Measurements from ENCODE around the gene NUP205. TPM values are rescaled to one million over a fixed set of nuclear protein-coding genes. Genes with fewer than 3 reads are reported as not detected.

NUP205 gene
- total and polyA plus RNA-seq, 10 donors, result 29.8 to 55.5 (median 44.8) TPM

DNA sequence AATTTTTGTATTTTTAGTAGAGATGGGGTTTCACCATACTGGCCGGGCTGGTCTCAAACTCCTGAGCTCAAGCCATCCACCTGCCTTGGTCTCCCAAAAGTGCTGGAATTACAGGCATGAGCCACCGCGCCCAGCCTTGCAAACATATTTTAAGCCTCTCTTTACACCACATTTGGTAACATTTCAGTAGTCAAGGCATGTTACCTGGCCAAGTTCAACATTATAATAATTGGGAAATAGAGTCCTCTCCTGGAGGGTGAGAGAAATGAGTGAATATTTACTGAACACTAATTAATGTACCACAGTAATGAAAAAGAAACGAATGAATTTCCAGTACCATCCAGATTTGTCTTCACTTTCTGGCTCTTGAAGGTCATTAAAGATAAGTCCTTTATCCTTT, 37.8 kb upstream of the NUP205 start:
- H3K36me3 ChIP-seq, result no peaks in the 10 kb centered on the region
- H3K27ac ChIP-seq, result no peak overlapping the region
- WGBS, 5 donors, result 86 to 92% (median 89%) methylated on average over 4 of the region's 4 CpGs
- TF ChIP-seq, protein P1, sequence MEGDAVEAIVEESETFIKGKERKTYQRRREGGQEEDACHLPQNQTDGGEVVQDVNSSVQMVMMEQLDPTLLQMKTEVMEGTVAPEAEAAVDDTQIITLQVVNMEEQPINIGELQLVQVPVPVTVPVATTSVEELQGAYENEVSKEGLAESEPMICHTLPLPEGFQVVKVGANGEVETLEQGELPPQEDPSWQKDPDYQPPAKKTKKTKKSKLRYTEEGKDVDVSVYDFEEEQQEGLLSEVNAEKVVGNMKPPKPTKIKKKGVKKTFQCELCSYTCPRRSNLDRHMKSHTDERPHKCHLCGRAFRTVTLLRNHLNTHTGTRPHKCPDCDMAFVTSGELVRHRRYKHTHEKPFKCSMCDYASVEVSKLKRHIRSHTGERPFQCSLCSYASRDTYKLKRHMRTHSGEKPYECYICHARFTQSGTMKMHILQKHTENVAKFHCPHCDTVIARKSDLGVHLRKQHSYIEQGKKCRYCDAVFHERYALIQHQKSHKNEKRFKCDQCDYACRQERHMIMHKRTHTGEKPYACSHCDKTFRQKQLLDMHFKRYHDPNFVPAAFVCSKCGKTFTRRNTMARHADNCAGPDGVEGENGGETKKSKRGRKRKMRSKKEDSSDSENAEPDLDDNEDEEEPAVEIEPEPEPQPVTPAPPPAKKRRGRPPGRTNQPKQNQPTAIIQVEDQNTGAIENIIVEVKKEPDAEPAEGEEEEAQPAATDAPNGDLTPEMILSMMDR (IDR thresholded peaks at IDR 0.05 in 8 of 11, conservative IDR thresholded peaks at IDR 0.05 in 3 of 11), result no peak
- TF ChIP-seq POLR2A (IDR thresholded peaks at IDR 0.05) (no peak), POLR2AphosphoS5 (IDR thresholded peaks at IDR 0.05) (no peak)
- DNase-seq, result no peak
- H3K4me1 ChIP-seq, result peaks cover 0 to 11% (median 0%) of the 10 kb centered on the region in 6 donors
- H3K4me3 ChIP-seq, result no peak overlapping the region
- intact Hi-C loops (cut with DNase I; ENCODE audit: low total_unique reads), result no loop called here
- peaks cover 0 to 5% (median 0%) of the 10 kb centered on the region in 8 donors for H3K9me3 ChIP-seq
- no peaks in the 10 kb centered on the region for H3K27me3 ChIP-seq (replicated peaks in 1 of 7)

DNA sequence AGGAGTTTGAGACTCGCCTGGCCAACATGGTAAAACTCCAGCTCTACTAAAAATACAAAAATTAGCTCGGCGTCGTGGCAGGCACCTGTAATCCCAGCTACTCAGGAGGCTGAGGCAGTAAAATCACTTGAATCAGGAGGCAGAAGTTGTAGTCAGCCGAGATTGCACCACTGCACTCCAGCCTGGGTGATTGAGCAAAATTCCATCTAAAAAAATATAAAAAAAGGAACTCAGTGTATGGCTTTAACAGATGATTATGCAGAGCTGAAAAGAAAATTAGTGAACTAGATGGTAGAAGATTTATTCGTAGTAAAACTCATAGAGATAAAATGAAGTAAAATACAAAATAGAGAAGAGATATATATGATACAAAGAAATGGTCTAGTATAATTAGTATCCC, 35.2 kb upstream of the NUP205 start:
- Histone ChIP-seq H3K4me1 (peaks cover 0 to 11% (median 0%) of the 10 kb centered on the region in 6 donors), H3K27me3 (replicated peaks in 1 of 7) (no peaks in the 10 kb centered on the region), H3K4me3 (no peak overlapping the region), H3K36me3 (no peaks in the 10 kb centered on the region), H3K27ac (no peak overlapping the region), H3K9me3 (peaks cover 0 to 5% (median 0%) of the 10 kb centered on the region in 8 donors)
- no peak for DNase-seq
- no peak for TF ChIP-seq POLR2AphosphoS5 (IDR thresholded peaks at IDR 0.05)
- TF ChIP-seq POLR2A (IDR thresholded peaks at IDR 0.05), result no peak
- TF ChIP-seq, protein P1 (IDR thresholded peaks at IDR 0.05 in 8 of 11, conservative IDR thresholded peaks at IDR 0.05 in 3 of 11), result no peak
- 85 to 95% (median 92%) methylated on average over 6 of the region's 6 CpGs for WGBS, 5 donors
- intact Hi-C loops (cut with DNase I; ENCODE audit: low total_unique reads), result no loop called here

DNA sequence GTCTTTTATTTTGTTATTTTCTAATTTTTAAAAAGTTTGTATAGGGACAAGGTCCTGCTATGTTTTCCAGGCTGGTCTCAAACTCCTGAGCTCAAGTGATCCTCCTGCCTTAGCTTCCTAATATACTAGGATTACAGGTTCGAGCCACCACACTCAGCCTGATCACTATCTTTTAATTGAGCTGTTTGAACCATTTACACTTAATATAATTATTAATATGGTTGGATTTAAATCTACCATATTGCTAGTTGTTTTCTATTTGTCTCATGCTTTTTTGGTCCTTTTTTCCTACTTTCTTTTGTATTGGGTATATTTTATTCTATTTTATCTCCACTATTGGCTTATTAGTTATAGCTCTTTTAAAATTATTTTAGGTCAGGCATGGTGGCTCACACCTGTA, 34.6 kb upstream of the NUP205 start:
- peaks cover 0 to 11% (median 0%) of the 10 kb centered on the region in 6 donors for H3K4me1 ChIP-seq
- TF ChIP-seq, protein P1 (IDR thresholded peaks at IDR 0.05 in 8 of 11, conservative IDR thresholded peaks at IDR 0.05 in 3 of 11), result no peak
- TF ChIP-seq POLR2AphosphoS5 (IDR thresholded peaks at IDR 0.05) (no peak), POLR2A (IDR thresholded peaks at IDR 0.05) (no peak)
- peaks cover 0 to 5% (median 0%) of the 10 kb centered on the region in 8 donors for H3K9me3 ChIP-seq
- H3K36me3 ChIP-seq, result no peaks in the 10 kb centered on the region
- H3K4me3 ChIP-seq, result no peak overlapping the region
- intact Hi-C loops (cut with DNase I; ENCODE audit: low total_unique reads), result no loop called here
- no peak overlapping the region for H3K27ac ChIP-seq
- no peaks in the 10 kb centered on the region for H3K27me3 ChIP-seq (replicated peaks in 1 of 7)
- no peak for DNase-seq
- 90 to 100% (median 92%) methylated on average over 1 of the region's 1 CpG for WGBS, 5 donors

DNA sequence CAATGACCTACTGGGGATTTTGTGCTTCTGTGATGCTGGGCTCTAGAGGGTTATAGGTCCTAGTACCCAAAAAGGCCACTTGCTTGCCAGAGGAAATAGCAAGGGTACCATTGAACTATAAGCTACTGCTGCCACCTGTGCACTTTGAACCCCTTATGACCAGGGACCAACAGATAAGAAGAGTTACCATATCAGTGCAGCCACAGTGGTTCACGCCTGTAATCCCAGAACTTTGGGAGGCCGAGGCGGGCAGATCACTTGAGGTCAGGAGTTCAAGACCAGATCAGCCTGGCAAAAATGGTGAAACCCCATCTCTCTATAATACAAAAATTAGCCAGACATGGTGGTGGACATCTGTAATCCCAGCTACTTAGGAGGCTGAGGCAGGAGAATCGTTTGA, 32.3 kb upstream of the NUP205 start:
- Histone ChIP-seq H3K27me3 (replicated peaks in 1 of 7) (no peaks in the 10 kb centered on the region), H3K4me1 (no peaks in the 10 kb centered on the region), H3K36me3 (no peaks in the 10 kb centered on the region), H3K9me3 (peaks cover 0 to 5% (median 0%) of the 10 kb centered on the region in 8 donors), H3K27ac (no peak overlapping the region), H3K4me3 (no peak overlapping the region)
- DNase-seq, result no peak
- no peak for TF ChIP-seq POLR2A (IDR thresholded peaks at IDR 0.05)
- TF ChIP-seq POLR2AphosphoS5 (IDR thresholded peaks at IDR 0.05), result no peak
- TF ChIP-seq, protein P1 (IDR thresholded peaks at IDR 0.05 in 8 of 11, conservative IDR thresholded peaks at IDR 0.05 in 3 of 11), result no peak
- intact Hi-C loops (cut with DNase I; ENCODE audit: low total_unique reads), result no loop called here
- WGBS, 5 donors, result 93 to 100% (median 93%) methylated on average over 4 of the region's 4 CpGs
